Thoracic aorta (tissue), 2 donors: ENCODE data around the gene STRIT1. TPM values are rescaled to one million over a fixed set of nuclear protein-coding genes. Genes with fewer than 3 reads are reported as not detected.
"Not testable (repeated sequence)": the region's sequence is repeated elsewhere in the genome, so short reads cannot be mapped to it uniquely, and the experiment has no call there.

ENCODE experiments used
- ATAC-seq: fragments of 150-250 bp; one replicate; pipeline ENCODE4 v1.8.0; 2017; ENCODE audit warnings: low read depth; ENCODE audit not compliant: insufficient number of reproducible peaks, low FRiP score
- DNase-seq: peaks from one replicate; pipeline ENCODE4 v3.0.0-alpha.2; 2020; ENCODE audit warnings: low spot score
- H3K27ac ChIP-seq, 2 donors: fragments of 200-600 bp; sonication (generic); 1 replicate in 1 of 2; 2 replicates in 1 of 2; pipeline ENCODE4 v1.5.1; 2016; ENCODE audit warnings: mild to moderate bottlenecking in 2 of 2, moderate library complexity in 2 of 2
- H3K27me3 ChIP-seq: fragments of 200-600 bp; sonication (generic); replicated peaks from 2 replicates; pipeline ENCODE4 v1.6.0; 2016; ENCODE audit warnings: mild to moderate bottlenecking; ENCODE audit not compliant: insufficient read depth
- H3K36me3 ChIP-seq: fragments of 200-600 bp; sonication (generic); one replicate; pipeline ENCODE4 v1.5.1; 2016
- H3K4me1 ChIP-seq, 2 donors: fragments of 200-600 bp; sonication (generic); 1 replicate in 1 of 2; 2 replicates in 1 of 2; pipeline versions ENCODE4 v1.5.1 to v1.6.0; 2016; ENCODE audit warnings: low read depth in 2 of 2, mild to moderate bottlenecking in 1 of 2; ENCODE audit not compliant: control insufficient read depth in 1 of 2
- H3K4me3 ChIP-seq: fragments of 200-600 bp; sonication (generic); 2 replicates; pipeline ENCODE4 v1.5.1; 2016; ENCODE audit warnings: mild to moderate bottlenecking
- H3K9me3 ChIP-seq: fragments of 200-600 bp; sonication (generic); 2 replicates; pipeline ENCODE4 v1.5.1; 2016
- total RNA-seq, 2 donors: library from RNA; depleted of rRNA; stranded (reverse); fragments of >200 nt; gene quantifications; one replicate each; pipeline versions ENCODE4 v1.1.0 to v1.2.3, GENCODE V29; 2016
- TF ChIP-seq, protein P1 (sequence below): fragments of 200-600 bp; sonication (generic); IDR thresholded peaks from one replicate; pipeline ENCODE4 v1.5.1; 2019; ENCODE audit warnings: antibody characterized with exemption

Gene STRIT1
- total RNA-seq, 2 donors from 2014 or later = not detected

DNA sequence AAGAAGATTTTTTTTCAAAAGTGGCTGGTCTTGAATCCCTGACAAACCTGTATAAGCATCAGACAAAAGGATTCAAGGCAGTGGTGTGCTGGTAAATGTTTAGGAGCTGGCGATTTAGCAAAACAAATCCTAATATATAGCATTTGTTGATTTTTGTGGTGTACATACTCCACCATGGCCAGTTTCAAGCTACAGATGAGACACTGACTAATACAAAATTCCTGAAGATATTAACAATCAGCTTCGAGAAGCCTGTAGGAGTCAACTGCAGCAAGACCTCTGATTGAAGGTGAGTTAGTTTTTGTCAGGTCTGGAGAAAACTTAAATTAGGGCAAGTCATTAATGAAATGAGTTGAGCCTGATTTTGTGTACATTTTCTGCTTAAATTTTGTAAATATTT, 6.7 kb downstream of the STRIT1 start:
- ATAC-seq (no peak), DNase-seq (no peak)
- Histone ChIP-seq H3K27ac (no peak overlapping the region), H3K4me3 (no peak overlapping the region), H3K9me3 (no peaks in the 10 kb centered on the region), H3K27me3 (no peaks in the 10 kb centered on the region), H3K4me1 (no peaks in the 10 kb centered on the region), H3K36me3 (no peaks in the 10 kb centered on the region)
- TF ChIP-seq, protein P1, sequence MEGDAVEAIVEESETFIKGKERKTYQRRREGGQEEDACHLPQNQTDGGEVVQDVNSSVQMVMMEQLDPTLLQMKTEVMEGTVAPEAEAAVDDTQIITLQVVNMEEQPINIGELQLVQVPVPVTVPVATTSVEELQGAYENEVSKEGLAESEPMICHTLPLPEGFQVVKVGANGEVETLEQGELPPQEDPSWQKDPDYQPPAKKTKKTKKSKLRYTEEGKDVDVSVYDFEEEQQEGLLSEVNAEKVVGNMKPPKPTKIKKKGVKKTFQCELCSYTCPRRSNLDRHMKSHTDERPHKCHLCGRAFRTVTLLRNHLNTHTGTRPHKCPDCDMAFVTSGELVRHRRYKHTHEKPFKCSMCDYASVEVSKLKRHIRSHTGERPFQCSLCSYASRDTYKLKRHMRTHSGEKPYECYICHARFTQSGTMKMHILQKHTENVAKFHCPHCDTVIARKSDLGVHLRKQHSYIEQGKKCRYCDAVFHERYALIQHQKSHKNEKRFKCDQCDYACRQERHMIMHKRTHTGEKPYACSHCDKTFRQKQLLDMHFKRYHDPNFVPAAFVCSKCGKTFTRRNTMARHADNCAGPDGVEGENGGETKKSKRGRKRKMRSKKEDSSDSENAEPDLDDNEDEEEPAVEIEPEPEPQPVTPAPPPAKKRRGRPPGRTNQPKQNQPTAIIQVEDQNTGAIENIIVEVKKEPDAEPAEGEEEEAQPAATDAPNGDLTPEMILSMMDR = no peak

DNA sequence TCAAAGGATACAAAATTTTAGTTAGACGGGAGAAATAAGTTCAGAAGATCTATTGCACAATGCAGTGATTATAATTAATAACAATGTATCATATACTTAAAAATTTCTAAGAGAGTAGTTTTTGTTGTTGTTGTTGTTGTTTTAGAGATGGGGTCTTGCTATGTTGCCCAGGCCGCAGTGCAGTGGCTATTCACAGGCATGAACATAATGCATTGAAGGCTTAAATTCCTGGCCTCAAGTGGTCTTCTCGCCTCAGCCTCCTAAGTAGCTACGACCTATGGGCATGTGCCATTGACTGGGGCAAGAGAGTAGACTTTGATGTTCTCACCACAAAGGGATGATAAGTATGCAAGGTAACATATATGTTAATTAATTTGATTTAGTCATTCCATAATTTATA, 7.5 kb downstream of the STRIT1 start:
- no peaks in the 10 kb centered on the region for H3K4me1 ChIP-seq
- H3K9me3 ChIP-seq = no peaks in the 10 kb centered on the region
- H3K4me3 ChIP-seq = no peak overlapping the region
- H3K27me3 ChIP-seq = no peaks in the 10 kb centered on the region
- no peak for ATAC-seq
- no peak overlapping the region for H3K27ac ChIP-seq
- TF ChIP-seq, protein P1 = no peak
- H3K36me3 ChIP-seq = no peaks in the 10 kb centered on the region
- DNase-seq = no peak

DNA sequence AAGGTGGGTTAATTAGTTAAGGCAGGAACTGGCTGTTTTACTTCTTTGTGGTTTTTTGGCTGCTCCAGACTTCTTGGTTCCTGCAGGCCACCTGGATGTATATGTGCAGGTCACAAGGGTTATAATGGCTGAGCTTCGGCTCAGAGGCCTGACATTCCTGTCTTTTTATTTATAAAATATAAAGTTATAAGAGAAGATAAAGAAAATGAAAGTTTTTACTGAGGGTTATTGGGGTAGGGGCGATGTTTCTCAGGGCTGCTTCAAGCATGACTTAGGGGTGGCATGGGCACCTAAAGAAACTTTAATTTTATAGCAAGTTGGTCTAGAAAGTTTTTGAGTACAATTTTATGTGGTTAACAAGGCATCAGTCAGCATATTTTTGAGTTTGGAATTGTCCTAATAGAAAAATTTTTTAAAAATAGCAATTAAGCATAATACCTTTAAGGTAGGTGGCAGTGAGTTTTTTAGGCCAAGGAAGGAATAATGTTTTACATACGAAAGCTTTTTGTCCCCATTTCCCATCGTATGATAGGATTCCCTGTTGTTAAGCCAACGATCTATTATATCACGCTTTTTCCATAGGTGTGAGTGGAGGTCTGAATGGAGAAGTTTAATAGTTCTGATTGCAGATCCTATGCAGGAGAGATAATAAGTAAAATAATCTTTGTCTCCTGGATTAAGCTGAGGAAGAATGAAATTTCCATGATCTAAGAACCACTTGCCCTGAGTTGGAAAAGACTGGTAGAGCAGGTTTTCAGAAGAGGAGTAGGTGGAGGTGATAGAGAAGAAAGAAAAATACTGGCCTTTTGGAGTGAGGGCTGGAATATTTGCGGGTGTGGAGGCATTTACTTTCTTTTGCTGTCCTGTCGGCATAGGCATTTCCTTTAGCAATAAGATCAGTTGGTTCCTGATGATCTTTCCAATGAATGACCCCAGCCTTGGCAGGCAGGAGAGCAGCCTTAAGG, 10.1 kb downstream of the STRIT1 start:
- ATAC-seq (no peak), DNase-seq (no peak)
- H3K4me1 ChIP-seq = no peaks in the 10 kb centered on the region
- H3K4me3 ChIP-seq = no peak overlapping the region
- no peaks in the 10 kb centered on the region for H3K27me3 ChIP-seq
- H3K9me3 ChIP-seq = no peaks in the 10 kb centered on the region
- TF ChIP-seq, protein P1 = no peak
- no peaks in the 10 kb centered on the region for H3K36me3 ChIP-seq
- H3K27ac ChIP-seq = no peak overlapping the region

DNA sequence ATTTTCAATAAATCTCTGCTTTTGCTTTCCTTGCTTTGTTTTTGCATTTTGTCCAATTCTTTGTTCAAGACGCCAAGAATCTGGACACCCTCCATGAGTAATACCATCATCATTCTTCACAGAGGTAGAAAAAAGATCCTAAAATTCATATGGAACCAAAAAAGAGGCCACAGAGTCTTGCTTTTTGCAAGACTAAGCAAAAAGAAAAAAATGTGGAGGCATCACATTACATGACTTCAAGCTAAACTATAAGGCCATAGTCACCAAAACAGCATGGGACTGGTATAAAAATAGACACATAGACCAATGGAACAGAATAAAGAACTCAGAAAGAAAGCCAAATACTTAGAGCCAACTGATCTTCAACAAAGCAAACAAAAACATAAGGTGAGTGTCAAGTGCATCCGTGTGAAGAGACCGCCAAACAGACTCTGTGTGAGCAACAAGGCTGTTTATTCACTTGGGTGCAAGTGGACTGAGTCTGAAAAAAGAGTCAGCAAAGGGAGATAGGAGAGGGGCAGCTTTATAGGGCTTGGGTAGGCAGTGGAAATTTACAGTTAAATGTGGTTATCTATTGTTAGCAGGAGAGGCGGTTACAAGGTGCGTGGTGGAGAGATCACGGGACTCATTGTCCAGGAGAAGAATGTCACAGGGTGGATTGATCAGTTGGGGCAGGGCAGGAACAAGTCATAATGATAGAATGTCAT, 10.9 kb downstream of the STRIT1 start:
- H3K9me3 ChIP-seq = no peaks in the 10 kb centered on the region
- no peaks in the 10 kb centered on the region for H3K27me3 ChIP-seq
- TF ChIP-seq, protein P1 = no peak
- H3K27ac ChIP-seq = no peak overlapping the region
- no peaks in the 10 kb centered on the region for H3K4me1 ChIP-seq
- no peak for DNase-seq
- no peak for ATAC-seq
- no peaks in the 10 kb centered on the region for H3K36me3 ChIP-seq
- H3K4me3 ChIP-seq = no peak overlapping the region

DNA sequence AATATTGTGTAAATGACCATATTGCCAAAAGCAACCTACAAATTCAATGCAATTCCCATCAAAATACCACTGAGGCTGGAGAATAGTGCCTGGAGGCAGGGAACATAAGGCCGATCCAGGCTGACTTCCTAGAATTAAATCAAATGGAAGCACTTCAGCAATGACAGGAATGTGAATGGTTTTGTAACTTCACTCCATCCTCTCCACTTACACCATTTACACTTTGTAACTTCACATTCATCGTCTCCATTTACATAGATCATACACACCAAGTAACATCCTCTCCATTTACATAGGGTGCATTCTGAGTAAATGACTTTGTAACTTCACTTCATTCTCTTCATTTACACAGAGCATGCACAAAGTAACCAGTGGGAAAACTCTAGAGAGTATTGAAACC, 11.6 kb downstream of the STRIT1 start:
- H3K27me3 ChIP-seq = no peaks in the 10 kb centered on the region
- no peaks in the 10 kb centered on the region for H3K4me1 ChIP-seq
- H3K27ac ChIP-seq = no peak overlapping the region
- DNase-seq (no peak), ATAC-seq (no peak)
- no peaks in the 10 kb centered on the region for H3K36me3 ChIP-seq
- TF ChIP-seq, protein P1 = no peak
- H3K4me3 ChIP-seq = no peak overlapping the region
- H3K9me3 ChIP-seq = no peaks in the 10 kb centered on the region

DNA sequence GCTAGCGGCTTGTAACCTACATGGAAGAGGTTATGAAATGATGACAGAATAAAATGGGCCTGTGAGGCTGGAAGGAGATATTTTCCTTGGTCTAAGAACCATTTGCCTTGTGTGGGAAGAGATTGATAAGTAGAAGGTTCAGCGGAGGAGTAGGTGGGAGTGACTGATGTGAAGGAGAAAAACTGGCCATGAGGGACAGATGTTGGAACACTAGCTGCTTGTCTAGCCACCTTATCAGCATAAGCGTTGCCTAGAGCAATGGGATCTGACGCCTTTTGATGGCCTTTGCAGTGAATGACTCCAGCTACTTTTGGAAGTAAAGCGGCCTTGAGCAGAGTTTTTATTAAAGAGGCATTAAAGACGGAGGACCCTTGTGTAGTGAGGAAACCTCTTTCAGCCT, 17.4 kb downstream of the STRIT1 start:
- not testable (repeated sequence) for H3K9me3 ChIP-seq, H3K27me3 ChIP-seq, ATAC-seq, DNase-seq, H3K4me3 ChIP-seq, H3K36me3 ChIP-seq, H3K4me1 ChIP-seq, H3K27ac ChIP-seq

DNA sequence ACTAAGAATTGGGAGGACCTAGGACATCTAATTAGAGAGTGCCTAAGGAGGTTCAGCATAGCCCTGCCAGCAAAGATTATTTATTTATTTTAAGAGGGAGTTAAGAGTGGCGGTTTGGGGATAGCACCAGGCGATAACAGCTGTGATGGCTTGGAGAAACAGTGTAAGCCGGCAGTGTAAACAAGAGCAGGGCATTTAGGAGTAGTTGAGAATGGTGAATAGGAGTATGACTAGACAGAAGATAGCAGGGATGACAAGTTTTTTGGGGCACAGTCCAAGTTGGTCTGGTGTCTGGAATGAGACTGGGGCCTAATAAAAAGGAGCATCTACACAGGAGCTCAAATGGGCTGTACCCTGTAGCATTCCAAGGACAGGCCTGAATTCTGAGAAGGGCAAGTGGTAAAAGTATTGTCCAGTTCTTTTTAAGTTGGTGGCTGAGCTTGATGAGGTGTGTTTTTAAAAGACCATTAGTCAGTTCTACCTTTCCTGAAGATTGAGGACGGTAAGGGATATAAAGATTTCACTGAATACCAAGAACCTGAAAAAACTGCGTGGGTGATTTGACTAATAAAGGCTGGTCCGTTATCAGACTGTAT, 18.2 kb downstream of the STRIT1 start:
- H3K27me3 ChIP-seq, H3K27ac ChIP-seq, H3K9me3 ChIP-seq, H3K4me3 ChIP-seq, H3K4me1 ChIP-seq, DNase-seq, H3K36me3 ChIP-seq, ATAC-seq: not testable (repeated sequence)
